Nephron progenitor cell (in vitro differentiated cells): Measurements from ENCODE around the gene ELOVL6.

ENCODE experiments used
- DNase-seq: peaks from one replicate; pipeline ENCODE4 v3.0.0; 2021
- H3K27ac Mint-ChIP-seq: 2 replicates; pipeline ENCODE4 v1.8.0; 2021; ENCODE audit warnings: mild to moderate bottlenecking, moderate library complexity, mixed read lengths
- H3K27me3 Mint-ChIP-seq: 2 replicates; pipeline ENCODE4 v1.8.0; 2021; ENCODE audit warnings: mild to moderate bottlenecking, low read depth, mixed read lengths; ENCODE audit not compliant: poor library complexity
- H3K36me3 Mint-ChIP-seq: 2 replicates; pipeline ENCODE4 v1.8.0; 2021; ENCODE audit warnings: low read depth, mixed read lengths
- H3K4me1 Mint-ChIP-seq: 2 replicates; pipeline ENCODE4 v1.8.0; 2021; ENCODE audit warnings: mixed read lengths
- H3K4me3 Mint-ChIP-seq: 2 replicates; pipeline ENCODE4 v1.8.0; 2021; ENCODE audit warnings: mild to moderate bottlenecking, moderate library complexity, mixed read lengths
- H3K9me3 Mint-ChIP-seq: 2 replicates; pipeline ENCODE4 v1.8.0; 2021; ENCODE audit warnings: mild to moderate bottlenecking, moderate library complexity, mixed read lengths
- TF ChIP-seq, protein P1 (sequence below): fragments of 200-600 bp; sonication (generic); IDR thresholded peaks from 2 replicates; pipeline ENCODE4 v1.5.0; 2021; ENCODE audit warnings: antibody characterized with exemption

Gene ELOVL6

DNA sequence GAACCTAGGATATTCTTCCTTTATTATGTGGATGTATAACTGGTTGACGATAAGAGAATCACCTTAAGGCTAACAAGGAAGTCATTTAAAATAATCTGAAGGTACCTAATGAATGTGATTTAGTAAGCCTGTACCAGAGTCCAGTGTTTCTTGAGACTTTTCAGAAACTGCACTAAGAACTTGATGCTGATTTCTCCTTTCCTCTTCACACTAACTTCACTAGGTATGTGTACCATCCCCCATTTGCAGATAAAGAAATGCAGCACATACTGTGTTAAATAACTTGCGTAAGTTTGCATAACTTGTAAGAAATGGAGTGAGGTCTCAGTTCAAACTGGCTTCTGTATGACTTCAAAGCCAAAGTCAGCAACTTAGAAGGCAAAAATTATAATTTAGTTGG, 63.3 kb downstream of the ELOVL6 start:
- DNase-seq = no peak
- TF ChIP-seq, protein P1, sequence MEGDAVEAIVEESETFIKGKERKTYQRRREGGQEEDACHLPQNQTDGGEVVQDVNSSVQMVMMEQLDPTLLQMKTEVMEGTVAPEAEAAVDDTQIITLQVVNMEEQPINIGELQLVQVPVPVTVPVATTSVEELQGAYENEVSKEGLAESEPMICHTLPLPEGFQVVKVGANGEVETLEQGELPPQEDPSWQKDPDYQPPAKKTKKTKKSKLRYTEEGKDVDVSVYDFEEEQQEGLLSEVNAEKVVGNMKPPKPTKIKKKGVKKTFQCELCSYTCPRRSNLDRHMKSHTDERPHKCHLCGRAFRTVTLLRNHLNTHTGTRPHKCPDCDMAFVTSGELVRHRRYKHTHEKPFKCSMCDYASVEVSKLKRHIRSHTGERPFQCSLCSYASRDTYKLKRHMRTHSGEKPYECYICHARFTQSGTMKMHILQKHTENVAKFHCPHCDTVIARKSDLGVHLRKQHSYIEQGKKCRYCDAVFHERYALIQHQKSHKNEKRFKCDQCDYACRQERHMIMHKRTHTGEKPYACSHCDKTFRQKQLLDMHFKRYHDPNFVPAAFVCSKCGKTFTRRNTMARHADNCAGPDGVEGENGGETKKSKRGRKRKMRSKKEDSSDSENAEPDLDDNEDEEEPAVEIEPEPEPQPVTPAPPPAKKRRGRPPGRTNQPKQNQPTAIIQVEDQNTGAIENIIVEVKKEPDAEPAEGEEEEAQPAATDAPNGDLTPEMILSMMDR = no peak
- H3K36me3 Mint-ChIP-seq = peaks cover 36% of the 10 kb centered on the region

DNA sequence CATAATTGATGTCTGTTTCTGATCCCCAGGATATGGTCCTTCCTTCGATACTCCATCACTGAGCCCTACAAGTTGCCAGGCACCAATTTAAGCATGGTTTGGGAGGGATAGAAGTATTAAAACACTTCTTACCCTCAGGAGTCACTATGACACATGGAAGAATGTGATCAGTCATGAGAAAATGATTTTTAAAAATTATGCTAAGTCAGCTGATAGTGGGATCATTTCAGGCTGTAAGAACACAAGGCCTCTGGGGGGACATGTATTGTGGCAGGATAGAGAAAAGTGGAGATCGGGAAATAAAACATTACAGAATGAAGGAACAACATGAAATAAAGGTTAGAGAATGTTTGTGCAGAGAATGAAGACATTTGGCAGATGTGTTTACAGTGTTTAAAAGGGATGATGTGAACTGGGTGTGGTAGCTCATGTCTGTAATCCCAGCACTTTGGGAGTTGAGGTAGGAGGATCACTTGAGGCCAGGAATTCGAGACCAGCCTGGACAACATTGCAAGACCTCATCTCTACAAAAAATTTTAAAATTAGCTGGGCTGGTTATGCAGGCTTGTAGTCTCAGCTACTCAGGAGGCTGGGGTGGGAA, 64.0 kb downstream of the ELOVL6 start:
- H3K27ac Mint-ChIP-seq = no peak overlapping the region
- no peak for DNase-seq
- H3K4me3 Mint-ChIP-seq = no peak overlapping the region
- TF ChIP-seq, protein P1 = no peak
- no peaks in the 10 kb centered on the region for H3K27me3 Mint-ChIP-seq
- H3K9me3 Mint-ChIP-seq = no peaks in the 10 kb centered on the region
- H3K4me1 Mint-ChIP-seq = peaks cover 19% of the 10 kb centered on the region
- peaks cover 36% of the 10 kb centered on the region for H3K36me3 Mint-ChIP-seq

More for the DNA sequence above, 63.3 kb downstream of the ELOVL6 start:
- Mint-ChIP-seq H3K4me3 (no peak overlapping the region), H3K27ac (no peak overlapping the region), H3K4me1 (peaks cover 26% of the 10 kb centered on the region), H3K27me3 (no peaks in the 10 kb centered on the region), H3K9me3 (no peaks in the 10 kb centered on the region)

DNA sequence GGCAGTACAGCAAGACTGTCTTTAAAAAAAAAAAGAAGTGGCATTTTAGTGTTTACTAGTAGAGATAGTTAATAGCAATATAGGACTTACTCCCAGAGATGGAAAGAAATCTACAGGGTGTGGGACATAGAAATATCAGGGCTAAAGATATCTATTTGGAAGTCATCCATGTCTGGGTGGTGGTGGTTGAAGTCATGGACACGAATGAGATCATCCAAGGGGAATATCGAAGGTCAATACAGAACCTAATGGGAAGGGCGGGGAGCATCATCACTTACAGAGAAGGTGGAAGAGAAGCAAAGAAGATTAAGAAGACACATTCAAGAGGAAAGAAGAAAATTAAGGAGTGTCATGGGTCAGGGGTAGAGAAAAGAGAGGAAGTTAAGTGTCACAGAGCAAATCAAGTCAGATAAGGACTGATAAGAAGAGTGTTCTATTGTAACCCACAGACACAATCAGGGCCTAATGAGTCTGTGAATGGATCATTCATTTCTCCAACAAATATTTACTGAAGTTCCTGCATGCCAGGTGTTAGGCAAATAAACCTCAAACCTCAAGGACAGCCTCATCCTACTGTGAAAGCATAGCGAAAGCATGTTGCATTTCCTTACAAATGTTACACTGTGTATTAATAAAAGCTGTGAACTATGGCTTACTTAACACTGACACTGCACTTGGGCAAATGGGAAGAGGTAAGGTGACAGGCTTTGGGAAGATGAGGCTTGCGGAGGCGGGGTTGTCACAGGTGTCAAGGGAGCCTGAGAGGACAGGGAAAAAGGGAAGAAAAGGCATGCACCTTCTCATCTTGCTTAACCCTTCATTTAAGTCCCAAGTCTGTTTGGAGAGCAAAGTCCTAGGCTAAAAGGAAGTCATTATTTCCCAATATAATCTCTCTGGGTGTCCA, 65.3 kb downstream of the ELOVL6 start:
- H3K4me1 Mint-ChIP-seq = peaks cover 11% of the 10 kb centered on the region
- H3K36me3 Mint-ChIP-seq = peaks cover 38% of the 10 kb centered on the region
- peak overlapping the region; percentile 31 for H3K27ac Mint-ChIP-seq
- no peaks in the 10 kb centered on the region for H3K9me3 Mint-ChIP-seq
- H3K27me3 Mint-ChIP-seq = no peaks in the 10 kb centered on the region
- no peak for DNase-seq
- TF ChIP-seq, protein P1 = no peak
- no peak overlapping the region for H3K4me3 Mint-ChIP-seq

DNA sequence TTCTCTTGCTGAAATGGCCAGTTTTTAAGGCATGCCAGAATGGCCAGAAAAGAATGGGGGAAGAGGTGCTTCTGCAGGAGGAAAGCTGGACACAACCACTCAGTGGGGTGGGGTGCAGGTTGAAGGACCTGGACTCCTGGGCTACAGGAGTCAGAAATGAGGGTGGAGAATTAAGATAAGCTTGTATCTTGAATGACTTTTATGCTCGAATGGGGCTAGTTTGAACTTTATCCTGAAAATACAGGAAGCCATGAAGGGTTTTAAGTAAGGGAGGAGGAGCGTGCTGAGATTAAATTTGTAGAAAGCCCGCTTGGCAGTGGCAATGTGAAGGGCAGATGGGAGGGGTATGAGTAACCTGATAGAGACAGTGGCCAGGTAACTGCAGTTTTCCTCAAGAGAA, 66.5 kb downstream of the ELOVL6 start:
- TF ChIP-seq, protein P1 = no peak
- peaks cover 46% of the 10 kb centered on the region for H3K36me3 Mint-ChIP-seq
- no peak overlapping the region for H3K27ac Mint-ChIP-seq
- no peaks in the 10 kb centered on the region for H3K27me3 Mint-ChIP-seq
- H3K4me3 Mint-ChIP-seq = no peak overlapping the region
- no peak for DNase-seq
- H3K4me1 Mint-ChIP-seq = peaks cover 11% of the 10 kb centered on the region
- no peaks in the 10 kb centered on the region for H3K9me3 Mint-ChIP-seq

DNA sequence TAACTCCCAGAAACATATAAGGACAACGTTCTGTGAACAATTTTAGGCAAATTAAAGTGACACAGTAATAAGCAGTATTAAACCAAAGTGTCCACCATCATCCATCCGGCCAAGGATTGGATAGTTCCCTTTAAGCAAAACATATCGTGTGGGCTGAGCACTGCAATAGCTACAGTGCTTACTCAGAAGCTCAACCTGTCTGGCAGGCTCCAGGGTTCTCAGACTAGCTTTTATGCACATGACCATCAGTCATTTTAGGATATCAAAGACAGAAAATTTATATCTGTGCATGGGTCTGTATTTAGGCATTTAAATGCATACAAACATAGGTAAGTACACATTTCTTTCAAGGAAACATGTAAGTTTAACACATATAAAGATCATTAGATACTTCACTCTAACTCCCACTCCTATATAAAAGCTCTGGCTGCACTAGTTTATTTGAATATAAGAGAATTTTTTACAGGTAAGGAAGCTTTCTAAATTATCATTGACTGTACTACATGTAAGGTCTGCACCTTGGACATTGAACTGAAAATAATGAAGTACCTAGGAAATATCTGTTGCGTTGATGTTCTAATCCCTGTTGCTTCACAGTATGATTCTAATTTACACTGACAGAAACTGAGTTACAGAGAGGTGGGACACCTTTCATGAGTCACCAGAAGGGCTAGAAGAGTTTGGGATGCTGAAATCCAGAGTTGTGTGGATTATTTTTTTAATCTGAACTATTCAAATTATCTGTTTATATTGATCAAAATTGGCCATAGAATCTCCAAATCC, 67.6 kb downstream of the ELOVL6 start:
- H3K4me3 Mint-ChIP-seq = no peak overlapping the region
- no peak for DNase-seq
- peaks cover 11% of the 10 kb centered on the region for H3K4me1 Mint-ChIP-seq
- peak overlapping the region; percentile 25 for H3K27ac Mint-ChIP-seq
- no peaks in the 10 kb centered on the region for H3K9me3 Mint-ChIP-seq
- TF ChIP-seq, protein P1 = no peak
- H3K36me3 Mint-ChIP-seq = peaks cover 53% of the 10 kb centered on the region
- no peaks in the 10 kb centered on the region for H3K27me3 Mint-ChIP-seq
